NCI-H2029 treated with DMSO at 0.1 percent for 48 hours (cell line): ENCODE results near the gene BBS1.
"Not testable (repeated sequence)": the region's sequence is repeated elsewhere in the genome, so short reads cannot be mapped to it uniquely, and the experiment has no call there.

Source experiments
- DNase-seq: peaks from one replicate; lab custom pipeline; 2025; lab: John Stamatoyannopoulos, UW

The BBS1 gene

GRCh38 chr11:66524304-66525040, 14.0 kb downstream of the BBS1 start:
- no peak for DNase-seq

GRCh38 chr11:66529069-66529468, 18.6 kb downstream of the BBS1 start:
- DNase-seq: no peak

- DNase-seq: no peak
Observed at GRCh38 chr11:66529655-66530054, 19.2 kb downstream of the BBS1 start.

- DNase-seq: no peak
Observed at GRCh38 chr11:66530927-66531709, 20.7 kb downstream of the BBS1 start.

- no peak for DNase-seq
Observed at GRCh38 chr11:66531841-66532240, 21.4 kb downstream of the BBS1 start.

- no peak for DNase-seq
Observed at GRCh38 chr11:66532784-66533183, 22.3 kb downstream of the BBS1 start.

- no peak for DNase-seq
Observed at GRCh38 chr11:66539170-66539869, 28.9 kb downstream of the BBS1 start.

GRCh38 chr11:66539870-66540213, 29.4 kb downstream of the BBS1 start:
- no peak for DNase-seq

GRCh38 chr11:66540598-66540997, 30.2 kb downstream of the BBS1 start:
- DNase-seq: not testable (repeated sequence)

GRCh38 chr11:66541892-66542291, 31.5 kb downstream of the BBS1 start:
- no peak for DNase-seq

GRCh38 chr11:66542362-66542761, 31.9 kb downstream of the BBS1 start:
- no peak for DNase-seq

- no peak for DNase-seq
Observed at GRCh38 chr11:66543263-66544107, 33.0 kb downstream of the BBS1 start.

GRCh38 chr11:66544952-66545351, 34.5 kb downstream of the BBS1 start:
- DNase-seq: not testable (repeated sequence)

- peak; percentile 81 for DNase-seq
Observed at GRCh38 chr11:66545701-66546367, 35.4 kb downstream of the BBS1 start, which contains the start of gene ZDHHC24. ZDHHC24 (minus strand) TSS chr11:66546048; CDS start chr11:66546003, 45 bp downstream.

- no peak for DNase-seq
Observed at GRCh38 chr11:66546368-66546965, 36.0 kb downstream of the BBS1 start, which contains the start of gene ACTN3. ACTN3 (plus strand) TSS chr11:66546903; CDS start chr11:66546938, 35 bp downstream.

GRCh38 chr11:66546966-66547661, 36.7 kb downstream of the BBS1 start:
- no peak for DNase-seq

- no peak for DNase-seq
Observed at GRCh38 chr11:66547662-66548009, 37.2 kb downstream of the BBS1 start.

GRCh38 chr11:66548041-66548440, 37.6 kb downstream of the BBS1 start:
- DNase-seq: no peak

- DNase-seq: no peak
Observed at GRCh38 chr11:66548774-66549630, 38.6 kb downstream of the BBS1 start.
